ENCODE measurements around the gene HOXB3. TPM values are rescaled to one million over a fixed set of nuclear protein-coding genes. Genes with fewer than 3 reads are reported as not detected.

Gene HOXB3
- polyA plus RNA-seq, 1 experiment, result 33.0 TPM

DNA sequence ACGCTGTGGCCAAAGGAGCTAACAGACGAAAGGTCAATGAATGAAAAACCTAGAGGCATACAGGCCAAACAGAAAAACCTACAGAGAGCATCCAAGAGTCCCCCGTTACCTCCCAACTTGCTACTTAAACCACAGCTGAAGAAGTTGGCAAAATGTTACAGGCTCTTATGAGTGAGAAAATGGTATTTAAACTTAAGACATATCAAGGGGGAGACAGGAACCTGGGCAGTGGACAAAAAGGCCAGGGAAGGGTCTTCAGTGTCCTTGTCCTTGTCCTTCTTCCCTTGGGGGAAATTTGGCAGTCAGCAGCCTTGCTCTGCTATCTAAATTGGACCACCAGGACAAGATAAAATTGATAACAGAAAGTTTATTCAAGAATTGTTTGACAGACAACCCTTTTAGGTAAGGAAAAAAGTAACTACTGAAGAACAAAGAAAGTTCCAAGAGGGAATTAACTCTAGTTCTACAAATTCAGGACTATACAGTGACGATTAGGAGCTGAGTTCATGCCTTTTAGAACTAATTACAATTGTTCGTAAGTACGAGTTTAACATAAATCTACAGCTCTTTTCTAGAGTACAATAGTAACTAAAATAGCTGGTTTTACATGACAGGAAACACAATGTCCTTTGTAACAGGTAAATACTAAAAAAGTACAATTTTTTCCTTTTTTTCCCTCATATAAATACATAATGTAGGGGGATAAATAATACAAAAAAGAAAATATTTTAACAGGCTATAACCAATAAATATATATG, 41.3 kb downstream of the HOXB3 start:
- H3K4me3 ChIP-seq (ENCODE audit: low read depth, low read length), result no peak overlapping the region
- H3K27ac ChIP-seq (ENCODE audit: low read depth, low read length), result peak overlapping the region; percentile 69
- CTCF ChIA-PET, result interaction anchor here (1.0 to 1.7 kb wide), 4 partner anchors 39 to 213 kb away, joined by 4 to 9 read pairs (median 5); partner anchors contain the start of gene HOXB5
- TF ChIP-seq, protein P1, sequence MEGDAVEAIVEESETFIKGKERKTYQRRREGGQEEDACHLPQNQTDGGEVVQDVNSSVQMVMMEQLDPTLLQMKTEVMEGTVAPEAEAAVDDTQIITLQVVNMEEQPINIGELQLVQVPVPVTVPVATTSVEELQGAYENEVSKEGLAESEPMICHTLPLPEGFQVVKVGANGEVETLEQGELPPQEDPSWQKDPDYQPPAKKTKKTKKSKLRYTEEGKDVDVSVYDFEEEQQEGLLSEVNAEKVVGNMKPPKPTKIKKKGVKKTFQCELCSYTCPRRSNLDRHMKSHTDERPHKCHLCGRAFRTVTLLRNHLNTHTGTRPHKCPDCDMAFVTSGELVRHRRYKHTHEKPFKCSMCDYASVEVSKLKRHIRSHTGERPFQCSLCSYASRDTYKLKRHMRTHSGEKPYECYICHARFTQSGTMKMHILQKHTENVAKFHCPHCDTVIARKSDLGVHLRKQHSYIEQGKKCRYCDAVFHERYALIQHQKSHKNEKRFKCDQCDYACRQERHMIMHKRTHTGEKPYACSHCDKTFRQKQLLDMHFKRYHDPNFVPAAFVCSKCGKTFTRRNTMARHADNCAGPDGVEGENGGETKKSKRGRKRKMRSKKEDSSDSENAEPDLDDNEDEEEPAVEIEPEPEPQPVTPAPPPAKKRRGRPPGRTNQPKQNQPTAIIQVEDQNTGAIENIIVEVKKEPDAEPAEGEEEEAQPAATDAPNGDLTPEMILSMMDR (IDR thresholded peaks at IDR 0.05; ENCODE audit: low read depth, low read length), result no peak
- POLR2A ChIA-PET, result interaction anchor here (1.0 to 3.8 kb wide), 6 partner anchors 8 to 50 kb away, joined by 3 to 12 read pairs (median 4); no protein-coding TSS in a partner anchor
- no peaks in the 10 kb centered on the region; the same call in 1 of the 2 replicates for H3K9me3 ChIP-seq (ENCODE audit: control insufficient read depth, insufficient read depth, low read length)
- no peak for DNase-seq (ENCODE audit: low read depth, low spot score)
- no peaks in the 10 kb centered on the region for H3K27me3 ChIP-seq (ENCODE audit: control insufficient read depth, insufficient read depth, low read length)

DNA sequence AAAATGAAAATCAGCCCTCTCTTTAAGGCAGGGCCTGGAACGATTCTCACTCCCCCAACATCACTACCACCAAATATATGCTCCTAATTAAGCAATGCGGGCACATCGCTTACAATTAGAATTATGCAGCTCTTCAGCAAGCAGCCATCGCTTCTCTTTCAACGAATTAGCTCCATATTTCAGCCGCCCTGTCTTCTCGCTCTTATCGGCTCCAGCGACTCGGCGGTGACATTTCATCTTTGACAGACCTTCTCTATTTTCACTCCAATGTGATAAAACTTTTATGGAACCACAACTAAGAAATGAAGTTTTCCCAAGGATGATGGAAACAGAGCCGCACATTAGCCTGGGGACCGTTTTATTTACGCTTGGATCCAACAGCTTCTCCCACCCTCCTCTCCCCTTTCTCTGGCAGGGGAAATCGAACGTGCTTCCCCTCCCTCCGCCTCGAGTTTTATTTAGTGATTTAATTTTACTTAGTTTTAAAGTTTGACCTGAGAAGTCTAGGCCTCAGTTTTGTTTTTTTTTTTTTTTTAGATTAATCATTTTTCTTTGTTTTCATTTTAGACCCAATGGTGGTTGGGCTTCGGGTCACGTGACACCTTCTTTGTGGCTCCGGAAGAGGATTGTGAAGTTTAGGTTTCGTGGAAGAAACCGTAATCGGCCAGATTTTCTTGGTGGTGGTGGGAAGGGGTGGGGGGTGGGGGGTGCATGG, 42.1 kb downstream of the HOXB3 start:
- TF ChIP-seq, protein P1 (IDR thresholded peaks at IDR 0.05; ENCODE audit: low read depth, low read length), result no peak

DNA sequence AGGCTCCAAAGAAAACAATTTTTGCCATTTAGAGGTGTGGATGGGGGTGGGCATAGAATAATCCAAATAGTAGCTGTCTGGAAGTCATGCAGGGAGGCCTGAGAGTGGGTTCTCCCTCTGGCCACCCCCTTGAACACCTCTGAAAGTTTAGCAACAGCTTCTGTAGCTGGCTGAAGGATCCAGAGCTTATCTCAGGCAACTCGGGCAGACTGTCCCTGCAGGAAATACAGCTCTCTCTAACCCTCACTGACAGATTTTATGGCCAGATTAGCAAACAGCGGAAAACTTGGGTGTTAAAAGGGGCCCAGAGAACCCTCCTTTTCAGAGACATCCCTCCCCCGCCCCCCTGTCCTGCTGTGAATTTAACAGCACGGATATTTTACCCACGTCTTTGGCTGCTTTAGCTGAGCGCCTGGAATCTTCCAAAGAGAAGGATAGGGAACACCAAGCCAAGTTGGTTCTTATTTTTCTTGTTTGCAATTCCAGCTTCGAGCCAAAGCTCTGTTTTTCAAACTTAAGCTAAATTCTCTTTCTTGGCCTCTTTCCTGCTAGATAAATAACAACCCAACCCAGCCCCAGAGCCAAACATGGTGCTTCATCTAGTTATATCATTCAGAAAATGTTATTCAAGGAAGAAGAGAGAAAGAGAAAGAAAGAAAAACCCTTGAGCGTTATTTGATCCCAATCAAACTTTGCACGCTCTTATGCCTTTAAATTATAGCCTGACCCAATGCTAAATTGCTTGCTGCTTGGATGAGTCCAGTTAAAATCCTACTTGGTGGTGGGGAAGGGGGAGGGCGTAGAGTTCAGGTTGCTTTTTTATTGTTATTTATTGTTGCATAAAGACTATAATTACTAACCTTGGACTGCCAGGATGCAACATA, 42.9 kb downstream of the HOXB3 start:
- H3K27me3 ChIP-seq (ENCODE audit: control insufficient read depth, insufficient read depth, low read length), result no peaks in the 10 kb centered on the region

More for the DNA sequence above, 42.1 kb downstream of the HOXB3 start:
- Histone ChIP-seq H3K27me3 (ENCODE audit: control insufficient read depth, insufficient read depth, low read length) (no peaks in the 10 kb centered on the region), H3K4me3 (ENCODE audit: low read depth, low read length) (peak overlapping the region; percentile 47), H3K9me3 (ENCODE audit: control insufficient read depth, insufficient read depth, low read length) (no peaks in the 10 kb centered on the region; the same call in 1 of the 2 replicates), H3K27ac (ENCODE audit: low read depth, low read length) (peak overlapping the region; percentile 84)
- CTCF ChIA-PET, result interaction anchor here (1.2 to 1.6 kb wide), 4 partner anchors 55 to 212 kb away, joined by 4 to 5 read pairs (median 5); no protein-coding TSS in a partner anchor
- DNase-seq (ENCODE audit: low read depth, low spot score), result no peak
- POLR2A ChIA-PET, result interaction anchor here (0.9 to 1.8 kb wide), 11 partner anchors 9 to 62 kb away, joined by 3 to 8 read pairs (median 3); no protein-coding TSS in a partner anchor

More for the DNA sequence above, 42.9 kb downstream of the HOXB3 start:
- Histone ChIP-seq H3K4me3 (ENCODE audit: low read depth, low read length) (peak overlapping the region; percentile 47), H3K9me3 (ENCODE audit: control insufficient read depth, insufficient read depth, low read length) (no peaks in the 10 kb centered on the region; the same call in 1 of the 2 replicates), H3K27ac (ENCODE audit: low read depth, low read length) (peak overlapping the region; percentile 84)
- CTCF ChIA-PET, result interaction anchor here (0.9 to 1.6 kb wide), 6 partner anchors 42 to 212 kb away, joined by 3 to 5 read pairs (median 3); no protein-coding TSS in a partner anchor
- DNase-seq (ENCODE audit: low read depth, low spot score), result no peak
- POLR2A ChIA-PET, result interaction anchor here (0.6 to 2.1 kb wide), 13 partner anchors 10 to 125 kb away, joined by 3 to 11 read pairs (median 4); no protein-coding TSS in a partner anchor
- TF ChIP-seq, protein P1 (IDR thresholded peaks at IDR 0.05; ENCODE audit: low read depth, low read length), result no peak

Data from AG04450 (cell line).